H1 (cell line): ENCODE measurements around the gene LPP. TPM values are rescaled to one million over a fixed set of nuclear protein-coding genes. Genes with fewer than 3 reads are reported as not detected.
A peak's percentile ranks its signal among the peaks of the same experiment; 100 is the strongest.

Source experiments
- CTCF ChIA-PET: fragments of 300-600 bp; sonication (Branson Sonifier 250); formaldehyde crosslinking; loops from one replicate; lab custom pipeline; 2021; ENCODE audit not compliant: partially characterized antibody; lab: Charles Lee
- POLR2A ChIA-PET: fragments of 300-600 bp; sonication (Branson Sonifier 250); formaldehyde crosslinking; loops from one replicate; lab custom pipeline; 2021; ENCODE audit warnings: inconsistent platforms; ENCODE audit not compliant: partially characterized antibody; lab: Charles Lee
- DNase-seq, 2 experiments: peaks; one replicate each; pipeline versions ENCODE4 v3.0.0 to v3.0.0-alpha.2; 2010 to 2022; ENCODE audit warnings: low spot score in 2 of 2, low read depth in 1 of 2, mixed read lengths in 1 of 2
- FAIRE-seq: peaks from 2 replicates; lab custom pipeline; 2011; peaks lifted over from hg19 to GRCh38; lab: Jason Lieb, UNC
- H2AFZ ChIP-seq: 2 replicates; pipeline ENCODE4 v1.8.1; 2012; ENCODE audit warnings: low read length, inconsistent platforms
- H2AK5ac ChIP-seq: 2 replicates; pipeline ENCODE4 v1.6.1; 2013; ENCODE audit warnings: low read depth, low read length
- H2BK120ac ChIP-seq: replicated peaks from 2 replicates; pipeline ENCODE3; 2013; ENCODE audit warnings: low read depth, low read length, inconsistent platforms
- H2BK12ac ChIP-seq: 2 replicates; pipeline ENCODE4 v1.6.1; 2013; ENCODE audit warnings: low read depth, low read length
- H2BK15ac ChIP-seq: 2 replicates; pipeline ENCODE4 v1.6.1; 2013; ENCODE audit warnings: low read length
- H2BK20ac ChIP-seq: 2 replicates; pipeline ENCODE4 v1.6.1; 2013; ENCODE audit warnings: low read length
- H2BK5ac ChIP-seq: 2 replicates; pipeline ENCODE4 v1.6.1; 2013; ENCODE audit warnings: low read depth, low read length
- H3K14ac ChIP-seq: 2 replicates; pipeline ENCODE4 v1.6.1; 2013; ENCODE audit warnings: inconsistent platforms; ENCODE audit not compliant: insufficient read length
- H3K18ac ChIP-seq: 2 replicates; pipeline ENCODE4 v1.6.1; 2013; ENCODE audit warnings: low read length; ENCODE audit errors: extremely low read depth
- H3K23ac ChIP-seq: 2 replicates; pipeline ENCODE4 v1.6.1; 2013; ENCODE audit warnings: inconsistent platforms; ENCODE audit not compliant: insufficient read length
- H3K23me2 ChIP-seq: 2 replicates; pipeline ENCODE4 v1.6.1; 2013; ENCODE audit warnings: low read depth, low read length
- H3K27ac ChIP-seq: 2 replicates; pipeline ENCODE4 v1.6.1; 2011; ENCODE audit warnings: low read depth, low read length, inconsistent platforms
- H3K27me3 ChIP-seq, 4 experiments: replicated peaks in 1 of 4; 1 replicate in 1 of 4; 2 replicates in 3 of 4; pipeline versions ENCODE4 v1.6.1 to v1.8.1; 2011 to 2013; ENCODE audit warnings: low read length in 3 of 4, mild to moderate bottlenecking in 3 of 4, inconsistent platforms in 2 of 4, mixed read lengths in 2 of 4, moderate library complexity in 1 of 4; ENCODE audit not compliant: control insufficient read depth in 3 of 4, insufficient read depth in 3 of 4; ENCODE audit errors: extremely low read depth in 1 of 4
- H3K36me3 ChIP-seq, 4 experiments: 2 replicates each; pipeline versions ENCODE4 v1.6.1 to v1.8.1; 2011 to 2013; ENCODE audit warnings: mild to moderate bottlenecking in 4 of 4, low read length in 3 of 4, moderate library complexity in 2 of 4, control low read depth in 1 of 4, inconsistent platforms in 1 of 4; ENCODE audit not compliant: insufficient read depth in 4 of 4, control insufficient read depth in 2 of 4
- H3K4ac ChIP-seq: replicated peaks from 2 replicates; pipeline ENCODE3; 2013; ENCODE audit warnings: low read length, low read depth, mixed read lengths, inconsistent platforms; ENCODE audit not compliant: insufficient read length
- H3K4me1 ChIP-seq, 4 experiments: replicated peaks in 1 of 4; 1 replicate in 1 of 4; 2 replicates in 3 of 4; pipeline versions ENCODE4 v1.6.1 to v1.8.1; 2011 to 2013; ENCODE audit warnings: low read length in 3 of 4, inconsistent platforms in 2 of 4, mixed read lengths in 1 of 4; ENCODE audit not compliant: insufficient read depth in 4 of 4, control insufficient read depth in 3 of 4
- H3K4me2 ChIP-seq, 2 experiments: 2 replicates each; pipeline versions ENCODE4 v1.6.1 to v1.8.1; 2011 to 2013; ENCODE audit warnings: low read depth in 2 of 2, low read length in 2 of 2, control low read depth in 1 of 2, inconsistent platforms in 1 of 2, mild to moderate bottlenecking in 1 of 2; ENCODE audit not compliant: insufficient read depth in 1 of 2
- H3K4me3 ChIP-seq, 4 experiments: fragments of 200-600, 300-600 bp in 1 of 4; sonication (generic), shearing (Covaris generic), sonication (Bioruptor Twin) in 1 of 4; 2 replicates each; pipeline versions ENCODE4 v1.5.1 to v1.8.1; 2011 to 2016; ENCODE audit warnings: low read length in 4 of 4, low read depth in 3 of 4, control low read depth in 2 of 4, inconsistent platforms in 2 of 4, mild to moderate bottlenecking in 2 of 4, mixed read lengths in 1 of 4, moderate library complexity in 1 of 4; ENCODE audit not compliant: insufficient read depth in 2 of 4; ENCODE audit errors: extremely low read depth in 1 of 4
- H3K56ac ChIP-seq: replicated peaks from 2 replicates; pipeline ENCODE3; 2013; ENCODE audit warnings: low read depth, mild to moderate bottlenecking, mixed read lengths, low read length, inconsistent platforms; ENCODE audit not compliant: insufficient read length
- H3K79me1 ChIP-seq: 2 replicates; pipeline ENCODE4 v1.6.1; 2013; ENCODE audit warnings: low read depth, low read length, control low read depth
- H3K79me2 ChIP-seq, 2 experiments: 2 replicates each; pipeline versions ENCODE4 v1.6.1 to v1.8.1; 2012 to 2013; ENCODE audit warnings: low read length in 2 of 2, mild to moderate bottlenecking in 2 of 2, inconsistent platforms in 1 of 2; ENCODE audit not compliant: insufficient read depth in 2 of 2, control insufficient read depth in 1 of 2
- H3K9ac ChIP-seq, 4 experiments: replicated peaks in 1 of 4; 1 replicate in 1 of 4; 2 replicates in 3 of 4; pipeline versions ENCODE4 v1.6.1 to v1.8.1; 2011 to 2013; ENCODE audit warnings: low read depth in 3 of 4, low read length in 3 of 4, control low read depth in 2 of 4, mild to moderate bottlenecking in 2 of 4, moderate library complexity in 2 of 4, inconsistent platforms in 1 of 4; ENCODE audit errors: extremely low read depth in 1 of 4
- H3K9me3 ChIP-seq, 2 experiments: 2 replicates each; pipeline versions ENCODE4 v1.6.1 to v1.8.1; 2012 to 2013; ENCODE audit warnings: mild to moderate bottlenecking in 2 of 2, moderate library complexity in 2 of 2, control low read depth in 1 of 2, inconsistent platforms in 1 of 2, low read depth in 1 of 2, low read length in 1 of 2, mixed read lengths in 1 of 2; ENCODE audit not compliant: insufficient read depth in 2 of 2
- H4K20me1 ChIP-seq, 2 experiments: replicated peaks in 1 of 2; 2 replicates each; pipeline versions ENCODE3 to v1.8.1; 2011 to 2013; ENCODE audit warnings: inconsistent platforms in 2 of 2, low read length in 2 of 2, mild to moderate bottlenecking in 1 of 2; ENCODE audit not compliant: insufficient read depth in 2 of 2, control insufficient read depth in 1 of 2
- H4K5ac ChIP-seq: 2 replicates; pipeline ENCODE4 v1.6.1; 2013; ENCODE audit warnings: low read length, low read depth, mixed read lengths, inconsistent platforms; ENCODE audit not compliant: insufficient read length
- H4K8ac ChIP-seq: 2 replicates; pipeline ENCODE4 v1.8.0; 2013; ENCODE audit warnings: mild to moderate bottlenecking, moderate library complexity, low read length, inconsistent platforms; ENCODE audit not compliant: insufficient read depth; ENCODE audit errors: extremely low read depth
- H4K91ac ChIP-seq: replicated peaks from 2 replicates; pipeline ENCODE3; 2013; ENCODE audit warnings: low read length, mixed read lengths, inconsistent platforms; ENCODE audit not compliant: insufficient read length
- SIRT6 ChIP-seq: IDR thresholded peaks from one replicate; pipeline ENCODE4 v1.7.1; 2012; ENCODE audit warnings: low read length, inconsistent platforms
- WGBS, 2 experiments: shearing (Covaris generic) in 1 of 2; methylation state at CpG; one replicate each; pipeline versions ENCODE4 v1.1.6 to v1.1.7; 2013 to 2015; ENCODE audit warnings: low lambda C conversion rate in 2 of 2, mixed read lengths in 2 of 2, inconsistent platforms in 1 of 2, low coverage in 1 of 2, missing lambda C conversion rate in 1 of 2; ENCODE audit not compliant: insufficient replicate concordance in 2 of 2, insufficient coverage in 1 of 2, insufficient read length in 1 of 2; ENCODE audit errors: extremely low coverage in 1 of 2, missing lambda C conversion rate in 1 of 2; 5-methylcytosine and 5-hydroxymethylcytosine counted together
- polyA plus RNA-seq, 7 experiments: library from polyadenylated mRNA; depleted of rRNA in 3 of 7; stranded (reverse) in 5 of 7; unstranded in 2 of 7; fragments of >200 nt in 5 of 7; fragments of 200-250 nt in 2 of 7; gene quantifications; 1 replicate in 5 of 7; 2 replicates in 1 of 7; 4 replicates in 1 of 7; pipeline versions ENCODE4 v1.2.1 to v1.2.3, GENCODE V29; 2011 to 2013; ENCODE audit warnings: missing spikeins in 2 of 7, mixed read lengths in 2 of 7
- total RNA-seq: library from RNA; stranded (reverse); fragmentation: NEBNext Ultra II Directional; extraction: Animal tissue kit (Norgen Biotek cat#: 25700); gene quantifications from 2 replicates; pipeline ENCODE4 v1.2.1, GENCODE V29; 2021

Gene LPP
- total and polyA plus RNA-seq, 2 of the 8 experiments (the other 6 are each of a cell fraction or from before 2014, with no cell fraction given) = 10.0 to 53.3 TPM

- POLR2A ChIA-PET = no interaction called here
- no peak overlapping the region for H3K27ac ChIP-seq
- no peak for TF ChIP-seq SIRT6
These were observed 132.1 kb downstream of the LPP start for GRCh38 chr3:188286087-188286513.

More at GRCh38 chr3:188286087-188286513, 132.1 kb downstream of the LPP start:
- Histone ChIP-seq H3K23me2 (no peaks in the 10 kb centered on the region), H2BK5ac (no peak overlapping the region), H3K36me3 (no peaks in the 10 kb centered on the region), H3K56ac (no peak overlapping the region), H3K79me2 (peaks cover 0 to 5% of the 10 kb centered on the region in 2 experiments; a peak in 2 of 4 replicates), H3K4me2 (no peak overlapping the region), H3K9ac (no peak overlapping the region), H2BK15ac (no peak overlapping the region), H3K18ac (no peak overlapping the region), H2AFZ (no peak overlapping the region), H4K8ac (no peak overlapping the region), H2BK120ac (no peak overlapping the region), H3K4ac (no peak overlapping the region), H2BK12ac (no peak overlapping the region), H4K20me1 (peaks cover 0 to 1% of the 10 kb centered on the region in 2 experiments), H3K27me3 (peaks cover 0 to 1% (median 0%) of the 10 kb centered on the region in 4 experiments; a peak in 1 of 7 replicates), H4K5ac (no peak overlapping the region), H3K23ac (no peak overlapping the region), H4K91ac (no peak overlapping the region), H3K4me3 (no peak overlapping the region), H3K9me3 (no peaks in the 10 kb centered on the region), H2AK5ac (0 out of 2 replicates have a peak overlapping the region, but pooled peaks have one; percentile 24), H2BK20ac (no peak overlapping the region), H3K79me1 (peaks cover 2% of the 10 kb centered on the region), H3K14ac (no peak overlapping the region), H3K4me1 (peaks cover 0 to 4% (median 0%) of the 10 kb centered on the region in 4 experiments; a peak in 1 of 7 replicates)
- DNase-seq (no peak), FAIRE-seq (no peak)
- CTCF ChIA-PET = interaction anchor here (0.9 to 4.2 kb wide), 4 partner anchors 15 to 546 kb away, joined by 3 to 12 read pairs (median 5); no protein-coding TSS in a partner anchor
- WGBS, 2 experiments = 85% methylated on average over 3 of the region's 3 CpGs; no CpG with 5 or more reads in 1 of the 2 experiments
